ENCODE results near the gene GRIN3A. TPM values are rescaled to one million over a fixed set of nuclear protein-coding genes. Genes with fewer than 3 reads are reported as not detected.

GRIN3A gene
- total RNA-seq, 1 experiment from 2014 or later, result not detected

- TF ChIP-seq, protein P1, sequence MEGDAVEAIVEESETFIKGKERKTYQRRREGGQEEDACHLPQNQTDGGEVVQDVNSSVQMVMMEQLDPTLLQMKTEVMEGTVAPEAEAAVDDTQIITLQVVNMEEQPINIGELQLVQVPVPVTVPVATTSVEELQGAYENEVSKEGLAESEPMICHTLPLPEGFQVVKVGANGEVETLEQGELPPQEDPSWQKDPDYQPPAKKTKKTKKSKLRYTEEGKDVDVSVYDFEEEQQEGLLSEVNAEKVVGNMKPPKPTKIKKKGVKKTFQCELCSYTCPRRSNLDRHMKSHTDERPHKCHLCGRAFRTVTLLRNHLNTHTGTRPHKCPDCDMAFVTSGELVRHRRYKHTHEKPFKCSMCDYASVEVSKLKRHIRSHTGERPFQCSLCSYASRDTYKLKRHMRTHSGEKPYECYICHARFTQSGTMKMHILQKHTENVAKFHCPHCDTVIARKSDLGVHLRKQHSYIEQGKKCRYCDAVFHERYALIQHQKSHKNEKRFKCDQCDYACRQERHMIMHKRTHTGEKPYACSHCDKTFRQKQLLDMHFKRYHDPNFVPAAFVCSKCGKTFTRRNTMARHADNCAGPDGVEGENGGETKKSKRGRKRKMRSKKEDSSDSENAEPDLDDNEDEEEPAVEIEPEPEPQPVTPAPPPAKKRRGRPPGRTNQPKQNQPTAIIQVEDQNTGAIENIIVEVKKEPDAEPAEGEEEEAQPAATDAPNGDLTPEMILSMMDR (conservative IDR thresholded peaks at IDR 0.05), result no peak
- peaks cover 8 to 15% of the 10 kb centered on the region in 2 experiments for H3K4me1 Mint-ChIP-seq
- H3K4me3 Mint-ChIP-seq, result no peak overlapping the region
These were observed 32.1 kb downstream of the GRIN3A start for GRCh38 chr9:101706261-101706798.

More at GRCh38 chr9:101706261-101706798, 32.1 kb downstream of the GRIN3A start:
- H2BK12ac ChIP-seq (ENCODE audit: insufficient read length, low read depth, low read length), result no peak overlapping the region
- no peak overlapping the region for H2BK15ac ChIP-seq (ENCODE audit: low read depth, low read length)
- no peak overlapping the region for H3K18ac ChIP-seq (ENCODE audit: insufficient read length, low read depth, low read length)
- no peaks in the 10 kb centered on the region for H3K79me1 ChIP-seq (ENCODE audit: insufficient read depth, low read depth, low read length, poor library complexity, severe bottlenecking)
- no peak overlapping the region for H3K9ac ChIP-seq (ENCODE audit: extremely low read depth, insufficient read length, low read length)
- no peak overlapping the region for H3K4me2 ChIP-seq (ENCODE audit: insufficient read depth, insufficient read length, low read length)
- H3T11ph ChIP-seq (ENCODE audit: low read length), result no peak overlapping the region
- no peak overlapping the region for H4K91ac ChIP-seq (ENCODE audit: insufficient read length, low read depth, low read length)
- no peak overlapping the region for H2BK5ac ChIP-seq (ENCODE audit: insufficient read length, low read length)
- H3K4me1 ChIP-seq (ENCODE audit: insufficient read depth, low read length), result no peaks in the 10 kb centered on the region; the same call in 1 of the 2 replicates
- H3K27ac ChIP-seq (ENCODE audit: insufficient read length, low read depth, low read length), result no peak overlapping the region
- no peaks in the 10 kb centered on the region for H3K36me3 Mint-ChIP-seq (ENCODE audit: insufficient read depth in 1 of 3, low read depth in 3 of 3)
- peaks cover 4% of the 10 kb centered on the region for H3K23me2 ChIP-seq (ENCODE audit: insufficient read length, low read depth, low read length, poor library complexity, severe bottlenecking)
- H3K9me3 Mint-ChIP-seq, result no peaks in the 10 kb centered on the region
- no peaks in the 10 kb centered on the region for H3K9me3 ChIP-seq (ENCODE audit: control insufficient read depth, low read depth, low read length)
- no peak overlapping the region for H3K14ac ChIP-seq (ENCODE audit: insufficient read depth, low read length)
- H2AFZ ChIP-seq (ENCODE audit: low read length), result no peak overlapping the region
- no peak for DNase-seq
- H3K56ac ChIP-seq (ENCODE audit: insufficient read length, low read depth, low read length), result no peak overlapping the region
- no peak overlapping the region for H4K8ac ChIP-seq (replicated peaks; ENCODE audit: insufficient read length, low read depth, low read length)
- H3K79me2 ChIP-seq (ENCODE audit: insufficient read depth, low read length), result no peaks in the 10 kb centered on the region
- no peaks in the 10 kb centered on the region for H4K20me1 ChIP-seq (ENCODE audit: control insufficient read depth, insufficient read depth, insufficient read length)
- no peak overlapping the region for H3K27ac Mint-ChIP-seq
- H3K4ac ChIP-seq (ENCODE audit: low read depth, low read length), result no peak overlapping the region
- no peak overlapping the region for H2AK5ac ChIP-seq (ENCODE audit: insufficient read length, low read length)
- H2BK120ac ChIP-seq (ENCODE audit: low read depth, low read length, poor library complexity, severe bottlenecking), result no peak overlapping the region
- no peaks in the 10 kb centered on the region for H3K27me3 ChIP-seq (ENCODE audit: insufficient read depth, low read length)
- H4K5ac ChIP-seq (ENCODE audit: insufficient read length, low read depth, low read length), result no peak overlapping the region
- no peak overlapping the region for H2BK20ac ChIP-seq (ENCODE audit: low read depth, low read length, poor library complexity, severe bottlenecking)
- peaks cover 8% of the 10 kb centered on the region for H3K27me3 Mint-ChIP-seq (ENCODE audit: low read depth)
- no peak overlapping the region for H3K23ac ChIP-seq (ENCODE audit: insufficient read length, low read depth, low read length)

Data from H9 (cell line).